ENCODE results near the gene TNIK. TPM values are rescaled to one million over a fixed set of nuclear protein-coding genes. Genes with fewer than 3 reads are reported as not detected.

The TNIK gene
- total RNA-seq, 2 experiments from 2014 or later = 57.6 to 61.7 TPM

- Mint-ChIP-seq H3K4me1 (no peaks in the 10 kb centered on the region), H3K27me3 (peaks cover 12% of the 10 kb centered on the region), H3K36me3 (ENCODE audit: low read depth) (no peaks in the 10 kb centered on the region), H3K9me3 (no peaks in the 10 kb centered on the region), H3K4me3 (no peak overlapping the region), H3K27ac (no peak overlapping the region)
- no peak for DNase-seq
- ChIA-PET CTCF (interaction anchor here (0.9 kb wide), 1 partner anchor 100 kb away, joined by 3 read pairs; no protein-coding TSS in a partner anchor), POLR2A (no interaction called here)
These were observed 446.1 kb downstream of the TNIK start for GRCh38 chr3:171013822-171014748.

GRCh38 chr3:171011873-171012336, 448.3 kb downstream of the TNIK start:
- Mint-ChIP-seq H3K4me1 (no peaks in the 10 kb centered on the region), H3K36me3 (ENCODE audit: low read depth) (no peaks in the 10 kb centered on the region), H3K4me3 (no peak overlapping the region), H3K27me3 (peaks cover 13% of the 10 kb centered on the region), H3K27ac (no peak overlapping the region), H3K9me3 (no peaks in the 10 kb centered on the region)
- ChIA-PET POLR2A (no interaction called here), CTCF (no interaction called here)
- no peak for DNase-seq

Data from activated CD4-positive, alpha-beta memory T cell treated with anti-CD3 and anti-CD28 coated beads, Interleukin-2, amount 10 ng/mL, durations not matched to agents 7 days and 5 days (primary cell).